GM12873 (cell line): ENCODE measurements around the gene INO80D.

Source experiments
- TF ChIP-seq, protein P1 (sequence below): IDR thresholded peaks from 2 replicates; pipeline ENCODE4 v1.5.1; 2012; ENCODE audit warnings: low read depth, mild to moderate bottlenecking, moderate library complexity, low read length, control low read depth; ENCODE audit not compliant: insufficient read depth; ENCODE audit errors: missing control alignments

The INO80D gene

DNA sequence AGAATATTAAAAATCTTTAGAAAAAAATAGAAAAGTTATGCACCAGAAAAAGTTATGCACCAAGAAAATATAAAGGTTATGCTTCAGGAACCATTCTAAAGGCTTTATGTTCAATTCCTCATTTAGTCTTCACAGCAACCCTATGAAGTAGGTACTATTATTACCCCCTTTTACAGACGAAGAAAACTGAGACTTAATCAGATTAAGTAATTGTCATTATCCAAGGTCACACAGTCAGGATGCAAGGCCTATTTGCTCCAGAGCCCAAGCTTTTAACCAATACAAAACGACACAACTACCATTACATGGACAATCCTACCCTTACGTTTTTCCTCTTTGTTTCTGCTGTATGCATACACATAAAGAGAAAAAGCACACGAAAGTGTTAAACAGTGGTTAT is 5.0 kb downstream of the INO80D start:
- TF ChIP-seq, protein P1, sequence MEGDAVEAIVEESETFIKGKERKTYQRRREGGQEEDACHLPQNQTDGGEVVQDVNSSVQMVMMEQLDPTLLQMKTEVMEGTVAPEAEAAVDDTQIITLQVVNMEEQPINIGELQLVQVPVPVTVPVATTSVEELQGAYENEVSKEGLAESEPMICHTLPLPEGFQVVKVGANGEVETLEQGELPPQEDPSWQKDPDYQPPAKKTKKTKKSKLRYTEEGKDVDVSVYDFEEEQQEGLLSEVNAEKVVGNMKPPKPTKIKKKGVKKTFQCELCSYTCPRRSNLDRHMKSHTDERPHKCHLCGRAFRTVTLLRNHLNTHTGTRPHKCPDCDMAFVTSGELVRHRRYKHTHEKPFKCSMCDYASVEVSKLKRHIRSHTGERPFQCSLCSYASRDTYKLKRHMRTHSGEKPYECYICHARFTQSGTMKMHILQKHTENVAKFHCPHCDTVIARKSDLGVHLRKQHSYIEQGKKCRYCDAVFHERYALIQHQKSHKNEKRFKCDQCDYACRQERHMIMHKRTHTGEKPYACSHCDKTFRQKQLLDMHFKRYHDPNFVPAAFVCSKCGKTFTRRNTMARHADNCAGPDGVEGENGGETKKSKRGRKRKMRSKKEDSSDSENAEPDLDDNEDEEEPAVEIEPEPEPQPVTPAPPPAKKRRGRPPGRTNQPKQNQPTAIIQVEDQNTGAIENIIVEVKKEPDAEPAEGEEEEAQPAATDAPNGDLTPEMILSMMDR = no peak

DNA sequence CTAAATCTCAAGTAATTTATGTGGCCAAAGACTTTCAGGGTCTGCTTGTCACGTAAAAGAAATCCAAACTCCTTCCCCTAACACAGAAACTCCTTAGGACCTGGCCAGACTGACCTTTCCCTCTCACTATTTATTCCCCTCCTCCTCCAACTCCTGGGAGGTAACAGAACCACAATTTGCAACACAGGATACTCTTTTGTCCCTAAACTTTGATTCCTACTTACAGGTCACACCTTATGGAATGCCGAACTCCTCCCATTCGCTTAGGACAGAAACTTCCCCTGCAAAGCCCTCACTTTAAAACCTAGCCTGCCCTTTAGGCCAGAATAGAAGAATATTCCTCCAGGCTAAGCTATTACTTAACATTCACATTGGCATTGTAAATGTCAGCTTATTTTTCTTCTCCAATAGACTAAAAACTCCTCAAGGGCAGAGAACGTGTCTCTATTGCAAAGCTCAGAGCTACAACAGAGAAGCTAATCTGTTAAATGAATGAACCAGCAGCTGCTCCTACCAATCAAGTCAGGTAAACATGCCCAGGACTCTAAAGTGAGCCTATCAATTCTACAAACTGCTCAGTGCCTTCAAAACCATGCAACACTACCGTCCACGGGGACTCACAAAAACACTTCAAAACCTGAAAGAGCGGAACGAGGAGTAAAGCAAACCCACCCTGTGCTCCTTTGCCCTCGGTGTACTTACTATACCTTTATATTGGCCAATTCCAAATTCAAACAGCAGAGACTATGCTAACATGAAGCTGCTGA is 6.1 kb downstream of the INO80D start:
- TF ChIP-seq, protein P1 = no peak

DNA sequence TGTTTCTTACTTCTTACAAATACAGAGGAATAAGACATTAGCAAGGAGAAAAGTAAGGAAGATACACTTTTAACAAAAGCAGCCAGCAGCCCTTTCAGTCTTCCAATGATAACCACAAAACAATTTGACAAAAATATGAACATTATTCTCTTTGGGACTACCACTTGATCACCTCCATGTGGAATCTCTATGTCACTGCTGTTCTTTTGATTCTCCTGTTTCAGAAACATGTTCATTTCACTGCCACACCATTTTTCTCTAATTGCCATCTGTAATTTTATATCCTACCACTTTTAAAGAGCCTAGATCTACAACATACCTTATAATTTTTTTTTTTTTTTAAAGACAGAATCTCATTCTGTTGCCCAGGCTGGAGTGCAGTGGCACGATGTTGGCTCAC is 10.9 kb downstream of the INO80D start:
- TF ChIP-seq, protein P1 = no peak

DNA sequence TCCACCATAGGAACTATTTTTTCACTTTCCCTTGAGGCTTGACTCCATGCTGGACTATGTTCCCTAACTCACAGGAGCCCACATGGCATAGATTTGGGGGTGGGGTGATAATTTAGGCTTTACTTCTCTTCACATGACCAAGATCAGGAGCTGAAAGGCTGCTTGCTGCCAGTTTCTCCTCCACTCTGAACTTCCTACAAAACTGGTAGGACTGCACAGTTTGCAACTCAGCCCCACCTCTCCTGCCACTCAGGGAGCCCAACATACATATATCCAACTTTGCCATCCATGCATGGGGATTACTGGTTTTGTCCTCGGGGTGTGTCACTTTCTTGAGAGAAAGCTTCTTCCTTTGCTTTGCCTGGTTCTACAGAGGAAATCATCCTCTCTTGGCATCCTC is 14.2 kb downstream of the INO80D start:
- TF ChIP-seq, protein P1 = no peak

DNA sequence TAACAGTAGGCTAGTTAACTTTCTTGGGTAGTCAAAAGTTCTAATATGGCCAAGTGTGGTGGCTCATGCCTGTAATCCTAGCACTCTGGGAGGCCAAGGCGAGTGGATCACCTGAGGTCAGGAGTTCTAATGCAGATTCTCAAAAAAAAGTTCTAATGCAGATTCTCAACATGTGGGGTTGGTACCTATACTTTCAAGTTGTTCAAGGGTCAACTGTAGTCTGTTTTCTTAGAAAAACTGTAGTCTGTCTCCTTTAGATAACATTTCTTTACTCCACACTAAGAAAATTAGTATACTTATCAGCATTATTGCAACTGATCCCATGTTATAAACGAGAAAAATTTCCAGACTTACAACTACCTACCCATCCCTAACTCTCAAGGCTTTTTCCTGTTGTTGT is 16.6 kb downstream of the INO80D start:
- TF ChIP-seq, protein P1 = no peak

DNA sequence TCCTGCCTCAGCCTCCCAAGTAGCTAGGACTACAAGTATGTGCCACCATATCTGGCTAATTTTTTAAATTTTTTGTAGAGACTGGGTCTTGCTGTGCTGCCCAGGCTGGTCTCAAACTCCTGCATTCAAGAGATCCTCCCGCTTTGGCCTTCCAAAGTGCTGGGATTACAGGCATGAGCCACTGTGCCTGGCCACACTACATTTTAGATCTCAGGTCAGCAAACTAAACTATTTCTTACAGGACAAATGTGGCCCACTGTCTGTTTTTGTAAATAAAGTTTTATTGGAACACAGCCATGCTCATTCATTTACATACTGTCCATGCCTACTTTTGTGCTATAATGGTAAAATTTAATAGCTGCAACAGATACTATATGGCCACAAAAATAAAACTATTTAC is 17.8 kb downstream of the INO80D start:
- TF ChIP-seq, protein P1 = no peak

DNA sequence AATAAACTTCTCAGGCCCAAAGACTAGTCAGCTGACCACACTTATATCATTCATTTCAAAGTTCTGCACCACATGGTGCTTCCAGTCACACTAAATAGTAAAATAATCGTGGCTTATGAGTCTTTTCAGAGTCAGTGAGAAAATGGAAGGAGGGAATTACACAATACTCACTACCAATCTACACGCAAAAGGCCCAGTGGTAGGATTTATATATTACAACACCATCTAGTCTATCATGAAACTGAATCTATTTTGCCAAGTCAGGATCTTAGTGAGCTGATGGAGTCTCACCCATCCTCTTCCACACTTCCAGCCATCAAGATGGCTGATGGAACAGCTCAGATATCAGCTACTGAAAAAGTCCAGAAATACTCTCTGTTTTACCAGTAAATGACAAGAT is 21.9 kb downstream of the INO80D start:
- TF ChIP-seq, protein P1 = no peak

DNA sequence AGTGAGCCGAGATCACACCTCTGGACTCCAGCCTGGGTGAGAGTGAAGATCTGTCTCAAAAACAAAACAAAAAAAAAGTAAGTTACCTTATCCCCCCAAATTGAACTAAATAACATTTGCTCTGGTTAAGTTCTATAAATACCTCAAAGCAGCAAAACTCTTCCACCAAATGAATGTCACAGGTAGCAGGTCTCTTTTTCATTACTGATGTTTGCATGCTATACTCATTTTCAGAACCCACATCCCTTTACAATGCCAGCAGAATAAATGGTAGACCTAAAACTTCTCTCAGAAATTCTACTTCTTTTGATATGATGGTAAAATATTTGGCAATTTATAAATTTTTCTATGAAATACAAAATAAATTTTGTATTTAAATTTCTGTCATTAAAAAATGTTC is 22.3 kb downstream of the INO80D start:
- TF ChIP-seq, protein P1 = no peak
